ENCODE data around the gene DLGAP1. TPM values are rescaled to one million over a fixed set of nuclear protein-coding genes. Genes with fewer than 3 reads are reported as not detected.

DLGAP1 gene
- total RNA-seq, 1 experiment from 2014 or later, result 0.07 TPM

DNA sequence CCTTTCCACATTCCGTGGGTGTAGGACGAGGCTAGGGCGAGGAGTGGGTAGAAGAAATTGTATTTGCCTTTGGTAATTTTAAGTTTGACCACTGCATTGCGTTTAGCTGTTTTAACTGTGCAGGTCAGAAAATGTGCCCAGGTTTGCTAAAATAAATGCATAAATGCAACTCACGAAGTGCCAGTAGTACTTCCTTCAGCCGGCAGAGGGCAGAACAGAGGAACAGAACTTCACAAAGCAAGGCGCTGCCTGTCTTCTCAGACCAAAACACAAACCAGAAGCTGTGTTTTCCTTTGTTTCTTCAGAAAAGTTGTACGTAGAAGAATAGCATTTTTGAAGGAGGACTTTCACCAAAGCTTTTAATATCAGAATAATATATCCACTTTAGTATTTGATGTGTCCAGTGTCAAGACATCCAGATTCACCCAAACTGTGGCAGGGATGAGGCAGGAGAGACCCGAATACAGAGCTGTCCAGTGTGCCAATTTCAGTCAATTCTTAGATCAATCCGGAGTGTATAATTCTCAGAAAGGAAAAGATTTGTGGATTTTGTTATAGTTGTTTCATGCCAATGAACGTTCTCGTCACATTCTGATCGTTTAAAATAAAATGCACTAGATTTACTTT, 348.6 kb downstream of the DLGAP1 start:
- Mint-ChIP-seq H3K36me3 (ENCODE audit: insufficient read depth, unreplicated experiment) (no peaks in the 10 kb centered on the region), H3K4me1 (ENCODE audit: low read depth, unreplicated experiment) (no peaks in the 10 kb centered on the region), H3K27me3 (ENCODE audit: insufficient read depth, unreplicated experiment) (peaks cover 16% of the 10 kb centered on the region), H3K4me3 (ENCODE audit: unreplicated experiment) (no peak overlapping the region), H3K9me3 (ENCODE audit: unreplicated experiment) (no peaks in the 10 kb centered on the region), H3K27ac (ENCODE audit: unreplicated experiment) (no peak overlapping the region)
- no peak overlapping the region for H3K4me3 ChIP-seq (ENCODE audit: low read depth, low read length)
- peak; percentile 60 to 69 for DNase-seq
- CTCF ChIA-PET, result interaction anchor here (0.6 to 1.5 kb wide), 5 partner anchors 10 to 1448 kb away, joined by 3 to 8 read pairs (median 3); no protein-coding TSS in a partner anchor
- BruUV-seq (replicated peaks), result no TSS peak
- no peaks in the 10 kb centered on the region for H3K9me3 ChIP-seq
- no peaks in the 10 kb centered on the region for H3K27me3 ChIP-seq (replicated peaks; ENCODE audit: control insufficient read depth, insufficient read depth, low read length)
- intact Hi-C loops (cut with micrococcal nuclease; ENCODE audit: unreplicated experiment), result loop anchor here (1.0 to 2.0 kb wide), 2 partner anchors 418 to 951 kb away; no protein-coding TSS in a partner anchor
- no peaks in the 10 kb centered on the region for H3K4me1 ChIP-seq
- no peaks in the 10 kb centered on the region for H3K36me3 ChIP-seq (ENCODE audit: control insufficient read depth, insufficient read depth, low read length)
- TF ChIP-seq, protein P1, sequence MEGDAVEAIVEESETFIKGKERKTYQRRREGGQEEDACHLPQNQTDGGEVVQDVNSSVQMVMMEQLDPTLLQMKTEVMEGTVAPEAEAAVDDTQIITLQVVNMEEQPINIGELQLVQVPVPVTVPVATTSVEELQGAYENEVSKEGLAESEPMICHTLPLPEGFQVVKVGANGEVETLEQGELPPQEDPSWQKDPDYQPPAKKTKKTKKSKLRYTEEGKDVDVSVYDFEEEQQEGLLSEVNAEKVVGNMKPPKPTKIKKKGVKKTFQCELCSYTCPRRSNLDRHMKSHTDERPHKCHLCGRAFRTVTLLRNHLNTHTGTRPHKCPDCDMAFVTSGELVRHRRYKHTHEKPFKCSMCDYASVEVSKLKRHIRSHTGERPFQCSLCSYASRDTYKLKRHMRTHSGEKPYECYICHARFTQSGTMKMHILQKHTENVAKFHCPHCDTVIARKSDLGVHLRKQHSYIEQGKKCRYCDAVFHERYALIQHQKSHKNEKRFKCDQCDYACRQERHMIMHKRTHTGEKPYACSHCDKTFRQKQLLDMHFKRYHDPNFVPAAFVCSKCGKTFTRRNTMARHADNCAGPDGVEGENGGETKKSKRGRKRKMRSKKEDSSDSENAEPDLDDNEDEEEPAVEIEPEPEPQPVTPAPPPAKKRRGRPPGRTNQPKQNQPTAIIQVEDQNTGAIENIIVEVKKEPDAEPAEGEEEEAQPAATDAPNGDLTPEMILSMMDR (IDR thresholded peaks at IDR 0.05; ENCODE audit: insufficient read depth in 1 of 2, low read depth in 1 of 2, low read length in 1 of 2, severe bottlenecking in 1 of 2, unreplicated experiment in 1 of 2), result peak; percentile 86
- POLR2A ChIA-PET, result no interaction called here

DNA sequence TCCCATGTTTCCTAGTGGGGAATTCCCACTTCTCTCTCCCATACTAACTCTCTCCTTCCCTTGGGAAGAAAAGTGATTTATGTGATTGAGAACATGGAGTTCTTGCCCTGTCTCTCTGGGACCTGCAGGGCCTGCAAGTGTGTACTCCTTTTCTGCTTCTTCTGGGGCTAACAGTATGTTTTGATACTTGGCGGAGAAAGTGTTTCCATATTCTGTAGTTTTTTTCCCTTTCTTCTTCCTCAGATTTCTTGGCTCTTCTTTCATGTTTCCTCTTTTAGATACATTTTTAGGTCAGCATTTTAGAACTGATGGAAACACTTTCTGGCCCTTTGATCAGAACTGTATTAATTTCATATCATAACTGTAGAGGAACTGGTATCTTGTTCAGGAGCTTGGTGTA, 352.2 kb downstream of the DLGAP1 start:
- intact Hi-C loops (cut with micrococcal nuclease; ENCODE audit: unreplicated experiment), result no loop called here
- no peaks in the 10 kb centered on the region; the same call in 1 of the 2 replicates for H3K9me3 ChIP-seq
- H3K4me3 ChIP-seq (ENCODE audit: low read depth, low read length), result no peak overlapping the region
- ChIA-PET CTCF (no interaction called here), POLR2A (no interaction called here)
- no peaks in the 10 kb centered on the region for H3K36me3 ChIP-seq (ENCODE audit: control insufficient read depth, insufficient read depth, low read length)
- H3K4me1 ChIP-seq, result no peaks in the 10 kb centered on the region
- TF ChIP-seq, protein P1 (IDR thresholded peaks at IDR 0.05; ENCODE audit: insufficient read depth in 1 of 2, low read depth in 1 of 2, low read length in 1 of 2, severe bottlenecking in 1 of 2, unreplicated experiment in 1 of 2), result no peak
- Mint-ChIP-seq H3K4me3 (ENCODE audit: unreplicated experiment) (no peak overlapping the region), H3K36me3 (ENCODE audit: insufficient read depth, unreplicated experiment) (no peaks in the 10 kb centered on the region), H3K27me3 (ENCODE audit: insufficient read depth, unreplicated experiment) (peaks cover 7% of the 10 kb centered on the region), H3K4me1 (ENCODE audit: low read depth, unreplicated experiment) (no peaks in the 10 kb centered on the region), H3K9me3 (ENCODE audit: unreplicated experiment) (no peaks in the 10 kb centered on the region), H3K27ac (ENCODE audit: unreplicated experiment) (no peak overlapping the region)
- no peaks in the 10 kb centered on the region for H3K27me3 ChIP-seq (replicated peaks; ENCODE audit: control insufficient read depth, insufficient read depth, low read length)
- no peak for DNase-seq
- BruUV-seq (replicated peaks), result no TSS peak

DNA sequence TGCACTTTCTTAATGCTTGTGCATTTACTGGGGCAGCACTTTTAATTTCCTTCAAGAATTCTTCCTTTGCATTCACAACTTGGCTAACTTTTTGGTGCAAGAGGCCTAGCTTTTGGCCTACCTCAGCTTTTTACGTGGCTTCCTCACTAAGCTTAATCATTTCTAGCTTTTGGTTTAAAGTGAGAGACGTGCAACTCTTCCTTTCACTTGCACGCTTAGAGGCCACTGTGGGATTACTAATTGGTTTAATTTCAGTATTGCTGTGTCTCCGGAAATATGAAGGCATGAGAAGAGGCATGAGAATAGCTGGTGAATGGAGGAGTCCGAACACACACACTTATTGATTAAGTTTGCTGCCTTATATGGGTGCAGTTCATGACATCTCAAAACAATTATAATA, 354.1 kb downstream of the DLGAP1 start:
- H3K9me3 Mint-ChIP-seq (ENCODE audit: unreplicated experiment), result no peaks in the 10 kb centered on the region
- no TSS peak for BruUV-seq (replicated peaks)
- H3K36me3 Mint-ChIP-seq (ENCODE audit: insufficient read depth, unreplicated experiment), result no peaks in the 10 kb centered on the region
- Histone ChIP-seq H3K4me1 (no peaks in the 10 kb centered on the region), H3K27me3 (replicated peaks; ENCODE audit: control insufficient read depth, insufficient read depth, low read length) (no peaks in the 10 kb centered on the region), H3K4me3 (ENCODE audit: low read depth, low read length) (no peak overlapping the region), H3K36me3 (ENCODE audit: control insufficient read depth, insufficient read depth, low read length) (no peaks in the 10 kb centered on the region), H3K9me3 (no peaks in the 10 kb centered on the region; the same call in 1 of the 2 replicates)
- TF ChIP-seq, protein P1 (IDR thresholded peaks at IDR 0.05; ENCODE audit: insufficient read depth in 1 of 2, low read depth in 1 of 2, low read length in 1 of 2, severe bottlenecking in 1 of 2, unreplicated experiment in 1 of 2), result no peak
- ChIA-PET CTCF (no interaction called here), POLR2A (no interaction called here)
- no peak overlapping the region for H3K27ac Mint-ChIP-seq (ENCODE audit: unreplicated experiment)
- DNase-seq, result no peak
- H3K4me3 Mint-ChIP-seq (ENCODE audit: unreplicated experiment), result no peak overlapping the region
- H3K4me1 Mint-ChIP-seq (ENCODE audit: low read depth, unreplicated experiment), result no peaks in the 10 kb centered on the region
- H3K27me3 Mint-ChIP-seq (ENCODE audit: insufficient read depth, unreplicated experiment), result peaks cover 6% of the 10 kb centered on the region
- intact Hi-C loops (cut with micrococcal nuclease; ENCODE audit: unreplicated experiment), result no loop called here

Data from Caco-2 (cell line).